ENCODE data around the gene JPT1.

DNA sequence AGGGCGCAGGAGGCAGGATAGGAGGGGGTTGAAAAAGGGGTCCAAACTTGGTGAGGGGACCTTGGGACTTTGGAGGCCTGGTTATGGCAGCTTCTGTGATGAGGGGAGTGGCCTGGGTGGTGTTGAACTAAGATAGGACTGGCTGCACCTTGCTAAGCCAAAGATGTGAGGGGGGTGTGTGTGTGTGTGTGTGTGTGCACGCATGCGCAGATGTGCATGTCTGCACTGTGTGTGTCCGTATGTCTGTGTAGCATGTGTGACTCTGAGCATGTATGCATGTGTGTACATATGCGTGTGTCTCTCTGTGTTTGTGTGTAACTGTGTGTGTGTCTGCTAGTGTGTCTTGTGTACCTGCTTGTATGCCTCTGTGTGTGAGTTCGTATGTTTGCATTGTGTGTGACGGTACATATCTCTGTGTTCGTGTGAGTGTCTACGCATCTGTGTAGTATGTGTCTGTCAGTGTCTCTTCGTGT, 62.4 kb downstream of the JPT1 start:
- TF ChIP-seq POLR2A (IDR thresholded peaks at IDR 0.05; ENCODE audit: low read depth, low read length) (no peak), PAX5 (IDR thresholded peaks at IDR 0.05; ENCODE audit: insufficient read depth, low read length, severe bottlenecking) (no peak), POLR2AphosphoS5 (IDR thresholded peaks at IDR 0.05; ENCODE audit: low read depth, low read length) (no peak), TAF1 (IDR thresholded peaks at IDR 0.05; ENCODE audit: low read depth, low read length) (no peak), SPI1 (IDR thresholded peaks at IDR 0.05; ENCODE audit: low read depth, low read length) (no peak), POU2F2 (IDR thresholded peaks at IDR 0.05; ENCODE audit: low read depth, low read length) (no peak)

All from GM12891 (cell line).